Cardiac fibroblast (primary cell): ENCODE measurements around the gene SCGN.
A peak's percentile ranks its signal among the peaks of the same experiment; 100 is the strongest.

Experiments
- DNase-seq, 2 donors: peaks; one replicate each; pipeline versions ENCODE4 v3.0.0 to v3.0.0-alpha.2; 2010; ENCODE audit warnings: low read depth in 2 of 2
- H3K4me3 ChIP-seq, 2 donors: replicated peaks in 1 of 2; 1 replicate in 1 of 2; 2 replicates in 1 of 2; pipeline ENCODE4 v1.5.1; 2011; ENCODE audit warnings: low read depth in 2 of 2, low read length in 2 of 2, mild to moderate bottlenecking in 2 of 2, moderate library complexity in 1 of 2
- TF ChIP-seq, protein P1 (sequence below): IDR thresholded peaks from one replicate; pipeline ENCODE4 v1.5.1; 2011; ENCODE audit warnings: low read depth, mild to moderate bottlenecking, low read length, inconsistent platforms

SCGN gene

GRCh38 chr6:25697537-25698340 is 45.7 kb downstream of the SCGN start:
- TF ChIP-seq, protein P1, sequence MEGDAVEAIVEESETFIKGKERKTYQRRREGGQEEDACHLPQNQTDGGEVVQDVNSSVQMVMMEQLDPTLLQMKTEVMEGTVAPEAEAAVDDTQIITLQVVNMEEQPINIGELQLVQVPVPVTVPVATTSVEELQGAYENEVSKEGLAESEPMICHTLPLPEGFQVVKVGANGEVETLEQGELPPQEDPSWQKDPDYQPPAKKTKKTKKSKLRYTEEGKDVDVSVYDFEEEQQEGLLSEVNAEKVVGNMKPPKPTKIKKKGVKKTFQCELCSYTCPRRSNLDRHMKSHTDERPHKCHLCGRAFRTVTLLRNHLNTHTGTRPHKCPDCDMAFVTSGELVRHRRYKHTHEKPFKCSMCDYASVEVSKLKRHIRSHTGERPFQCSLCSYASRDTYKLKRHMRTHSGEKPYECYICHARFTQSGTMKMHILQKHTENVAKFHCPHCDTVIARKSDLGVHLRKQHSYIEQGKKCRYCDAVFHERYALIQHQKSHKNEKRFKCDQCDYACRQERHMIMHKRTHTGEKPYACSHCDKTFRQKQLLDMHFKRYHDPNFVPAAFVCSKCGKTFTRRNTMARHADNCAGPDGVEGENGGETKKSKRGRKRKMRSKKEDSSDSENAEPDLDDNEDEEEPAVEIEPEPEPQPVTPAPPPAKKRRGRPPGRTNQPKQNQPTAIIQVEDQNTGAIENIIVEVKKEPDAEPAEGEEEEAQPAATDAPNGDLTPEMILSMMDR, result no peak
- DNase-seq, result peak; percentile 8 to 31
- no peak overlapping the region for H3K4me3 ChIP-seq

DNA sequence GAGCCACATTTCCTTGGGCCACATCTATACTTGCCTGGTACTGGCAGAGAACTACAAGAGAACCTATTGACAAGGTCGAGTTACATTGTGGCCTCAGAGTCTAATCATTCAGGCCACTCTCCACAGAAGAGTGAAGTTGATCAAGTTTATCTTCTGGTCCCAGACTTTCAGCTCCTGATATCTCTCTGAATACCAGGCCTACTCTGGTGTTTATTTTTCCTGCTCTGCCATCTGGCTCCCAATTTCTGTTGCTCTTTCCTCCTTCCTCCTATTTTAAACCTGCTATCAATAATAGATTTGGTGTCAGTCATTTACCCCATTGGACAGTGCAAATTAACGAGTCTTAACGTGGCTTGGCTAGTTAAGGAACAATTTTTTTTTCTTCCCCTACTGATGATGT is 46.6 kb downstream of the SCGN start:
- H3K4me3 ChIP-seq, result no peak overlapping the region
- DNase-seq, result no peak
- TF ChIP-seq, protein P1, result no peak

DNA sequence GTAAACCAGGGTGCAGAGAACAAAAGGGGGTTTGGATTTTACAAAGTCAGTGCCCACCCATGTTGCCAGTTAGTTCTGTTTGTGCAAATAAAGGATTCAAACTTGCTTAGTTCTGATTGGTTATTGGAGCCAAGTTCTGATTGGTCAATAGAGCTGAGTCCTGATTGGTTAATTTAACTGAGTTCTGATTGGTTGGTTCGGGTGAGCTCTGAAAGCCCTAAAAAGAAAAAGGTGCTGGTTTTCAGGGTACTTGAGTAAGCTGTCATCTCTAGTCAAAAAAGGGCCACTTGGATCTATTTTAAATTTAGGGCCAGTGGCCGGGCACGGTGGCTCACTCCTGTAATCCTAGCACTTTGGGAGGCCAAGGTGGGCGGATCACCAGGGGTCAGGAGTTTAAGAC is 47.6 kb downstream of the SCGN start:
- H3K4me3 ChIP-seq, result no peak overlapping the region
- DNase-seq, result no peak
- TF ChIP-seq, protein P1, result no peak

DNA sequence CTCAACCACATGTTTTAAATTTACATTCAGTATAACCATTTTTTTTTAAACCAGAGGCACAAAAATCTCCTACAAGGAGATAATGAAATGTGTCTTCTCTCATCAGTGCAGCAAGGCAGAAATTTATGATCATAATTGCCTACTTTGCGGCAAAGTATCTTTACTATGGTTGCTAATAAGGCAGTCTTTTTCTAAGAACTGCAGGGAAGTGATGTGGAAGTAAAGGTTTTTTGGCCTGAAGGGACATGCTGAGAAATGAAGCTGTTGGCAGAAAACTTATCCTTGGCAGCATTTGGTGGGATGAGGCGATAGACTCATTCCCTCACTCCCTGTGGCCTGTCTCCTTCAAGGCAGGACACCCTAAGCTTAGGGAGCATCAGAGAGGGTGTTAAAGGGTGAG is 48.7 kb downstream of the SCGN start:
- TF ChIP-seq, protein P1, result no peak

GRCh38 chr6:25701807-25702206 is 49.8 kb downstream of the SCGN start:
- no peak overlapping the region for H3K4me3 ChIP-seq
- no peak for DNase-seq
- TF ChIP-seq, protein P1, result no peak

More for the DNA sequence above, 48.7 kb downstream of the SCGN start:
- H3K4me3 ChIP-seq, result no peak overlapping the region
- no peak for DNase-seq

- DNase-seq, result no peak
- H3K4me3 ChIP-seq, result no peak overlapping the region
- TF ChIP-seq, protein P1, result no peak
Measured at GRCh38 chr6:25703005-25703404, 51.0 kb downstream of the SCGN start.
